Stimulated activated CD8-positive, alpha-beta memory T cell treated with anti-CD3 and anti-CD28 coated beads, Interleukin-12 subunit alpha, Interleukin-12 subunit beta, amount 100 ng/mL, for 4 hours (primary cell): ENCODE data around the gene CDYL.
"Not testable (repeated sequence)": the region's sequence is repeated elsewhere in the genome, so short reads cannot be mapped to it uniquely, and the experiment has no call there.

ENCODE experiments used
- DNase-seq: peaks from one replicate; pipeline ENCODE4 v3.0.0-alpha.2; 2020; ENCODE audit warnings: low read depth

The CDYL gene

GRCh38 chr6:5004373-5005037 is 228.3 kb downstream of the CDYL start:
- DNase-seq: no peak

GRCh38 chr6:5005038-5005433 is 228.8 kb downstream of the CDYL start:
- not testable (repeated sequence) for DNase-seq
